ENCODE results near the gene GALNS. TPM values are rescaled to one million over a fixed set of nuclear protein-coding genes. Genes with fewer than 3 reads are reported as not detected.

GALNS gene
- total and polyA plus RNA-seq, 2 of the 13 experiments (the other 11 are each of a cell fraction or from before 2014, with no cell fraction given), result 9.2 to 9.8 TPM

GRCh38 chr16:88784074-88784855 lies 72.5 kb downstream of the GALNS start (continued):
- TF ChIP-seq ZNF12 (CRISPR knock-in tag; IDR thresholded peaks at IDR 0.05), result 0 out of 2 replicates have a peak, but pooled peaks have one; percentile 36
- 0 out of 2 replicates have a peak, but pooled peaks have one; percentile 13 for TF ChIP-seq AKAP8 (CRISPR knock-in tag; IDR thresholded peaks at IDR 0.05)
- 0 out of 2 replicates have a peak, but pooled peaks have one; percentile 47 for TF ChIP-seq KDM3A (CRISPR knock-in tag; IDR thresholded peaks at IDR 0.05; ENCODE audit: low read depth)
- TF ChIP-seq DMAP1 (CRISPR knock-in tag; IDR thresholded peaks at IDR 0.05), result peak; percentile 43; the same call in 1 of the 2 replicates
- TF ChIP-seq ZNF234 (CRISPR knock-in tag; conservative IDR thresholded peaks at IDR 0.05), result peak; percentile 89
- peak; percentile 86 for TF ChIP-seq HNRNPL (IDR thresholded peaks at IDR 0.05; ENCODE audit: low read depth, low read length)
- TF ChIP-seq AGO2 (optimal IDR thresholded peaks at IDR 0.05; ENCODE audit: low read depth, low read length), result peak; percentile 53
- 0 out of 2 replicates have a peak, but pooled peaks have one; percentile 7 for TF ChIP-seq ZIK1 (CRISPR knock-in tag; IDR thresholded peaks at IDR 0.05; ENCODE audit: borderline replicate concordance, low read depth)
- TF ChIP-seq GATAD2A (CRISPR knock-in tag; IDR thresholded peaks at IDR 0.05), result peak; percentile 21
- TF ChIP-seq ZNF709 (CRISPR knock-in tag; IDR thresholded peaks at IDR 0.05), result 0 out of 2 replicates have a peak, but pooled peaks have one; percentile 72
- peak; percentile 53; the same call in 1 of the 2 replicates for TF ChIP-seq EED (CRISPR knock-in tag; IDR thresholded peaks at IDR 0.05)
- TF ChIP-seq HOXA3 (CRISPR knock-in tag; IDR thresholded peaks at IDR 0.05), result peak; percentile 58; the same call in 1 of the 2 replicates
- no peak for TF ChIP-seq ZNF10 (CRISPR knock-in tag; IDR thresholded peaks at IDR 0.05; ENCODE audit: borderline replicate concordance, low read depth)
- 0 out of 2 replicates have a peak, but pooled peaks have one; percentile 8 for TF ChIP-seq JUND (CRISPR knock-in tag; IDR thresholded peaks at IDR 0.05)
- peak; percentile 23 for TF ChIP-seq HNRNPH1 (optimal IDR thresholded peaks at IDR 0.05; ENCODE audit: low read depth, low read length)
- peak; percentile 14 for TF ChIP-seq MXD3 (CRISPR knock-in tag; IDR thresholded peaks at IDR 0.05)
- no peak for TF ChIP-seq ATF5 (CRISPR knock-in tag; IDR thresholded peaks at IDR 0.05; ENCODE audit: low read depth)
- TF ChIP-seq PHF8 (CRISPR knock-in tag; IDR thresholded peaks at IDR 0.05), result peak; percentile 59
- TF ChIP-seq ZNF800 (CRISPR knock-in tag; IDR thresholded peaks at IDR 0.05), result 0 out of 2 replicates have a peak, but pooled peaks have one; percentile 44
- TF ChIP-seq ZBTB14 (CRISPR knock-in tag; IDR thresholded peaks at IDR 0.05), result peak; percentile 68
- TF ChIP-seq ZBED4 (CRISPR knock-in tag; IDR thresholded peaks at IDR 0.05; ENCODE audit: borderline replicate concordance), result peak; percentile 37; the same call in 1 of the 2 replicates
- TF ChIP-seq ZNF879 (CRISPR knock-in tag; IDR thresholded peaks at IDR 0.05), result no peak
